ENCODE data around the gene CTDSPL2.
"Not testable (repeated sequence)": the region's sequence is repeated elsewhere in the genome, so short reads cannot be mapped to it uniquely, and the experiment has no call there.

CTDSPL2 gene

GRCh38 chr15:44489464-44489863 is 62.0 kb downstream of the CTDSPL2 start:
- DNase-seq: no peak

GRCh38 chr15:44490622-44491021 is 63.2 kb downstream of the CTDSPL2 start:
- DNase-seq: no peak

GRCh38 chr15:44492040-44492439 is 64.6 kb downstream of the CTDSPL2 start:
- no peak for DNase-seq

- DNase-seq: no peak
Measured at GRCh38 chr15:44492672-44493071, 65.2 kb downstream of the CTDSPL2 start.

DNA sequence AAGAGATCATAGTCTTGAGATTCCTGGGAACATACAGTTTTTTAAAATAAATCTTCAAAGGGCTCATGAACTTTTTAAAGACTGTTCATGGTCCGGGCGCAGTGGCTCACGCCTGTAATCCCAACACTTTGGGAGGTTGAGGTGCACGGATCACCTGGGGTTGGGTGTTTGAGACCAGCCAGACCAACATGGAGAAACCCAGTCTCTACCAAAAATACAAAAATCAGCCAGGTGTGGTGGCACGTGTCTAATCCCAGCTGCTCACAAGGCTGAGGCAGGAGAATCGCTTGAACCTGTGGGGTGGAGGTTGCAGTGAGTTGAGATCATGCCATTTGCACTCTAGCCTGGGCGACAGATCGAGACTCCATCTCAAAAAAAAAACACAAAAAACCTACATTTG is 68.1 kb downstream of the CTDSPL2 start:
- DNase-seq: no peak

GRCh38 chr15:44500555-44500954 is 73.1 kb downstream of the CTDSPL2 start:
- DNase-seq: no peak

GRCh38 chr15:44501768-44502366 is 74.4 kb downstream of the CTDSPL2 start:
- no peak for DNase-seq

DNA sequence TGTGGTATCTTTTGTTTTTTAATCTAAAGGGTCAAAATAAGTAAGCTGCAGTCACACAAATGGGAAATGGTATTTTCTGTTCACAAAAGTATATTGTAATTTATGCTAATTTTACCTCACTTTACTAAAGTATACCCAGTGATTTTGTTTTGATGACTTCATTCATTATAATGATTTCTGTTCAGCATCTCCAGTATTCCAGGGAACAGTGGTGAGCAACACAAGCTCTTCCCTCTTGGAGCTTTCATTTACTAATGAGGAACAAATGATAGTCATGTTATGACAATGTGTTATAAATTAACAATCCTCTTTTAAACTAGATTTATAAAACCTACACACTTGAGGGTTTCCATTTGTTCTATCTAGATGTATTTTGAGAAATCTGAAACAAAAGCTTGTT is 89.0 kb downstream of the CTDSPL2 start:
- no peak for DNase-seq

- no peak for DNase-seq
Measured at GRCh38 chr15:44519537-44519936, 92.1 kb downstream of the CTDSPL2 start.

DNA sequence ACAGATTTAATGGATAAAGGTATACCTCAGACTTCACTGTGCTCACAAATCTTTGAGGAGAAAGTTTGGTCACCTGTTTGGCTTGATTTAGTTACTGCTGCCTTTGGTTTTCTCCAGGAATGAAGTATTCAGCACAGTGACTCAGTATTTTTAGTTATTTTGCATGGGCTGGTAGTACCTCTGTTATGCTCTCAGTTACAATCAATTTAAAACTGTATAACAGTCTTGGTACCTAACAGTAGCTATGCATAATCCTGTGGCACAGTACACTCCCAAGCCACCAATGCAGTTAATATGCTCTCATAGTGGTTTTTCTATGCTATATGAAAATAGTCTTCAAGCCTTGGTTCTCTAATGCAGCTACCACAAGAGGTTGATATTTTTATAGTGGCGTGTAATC is 97.6 kb downstream of the CTDSPL2 start:
- no peak for DNase-seq

DNA sequence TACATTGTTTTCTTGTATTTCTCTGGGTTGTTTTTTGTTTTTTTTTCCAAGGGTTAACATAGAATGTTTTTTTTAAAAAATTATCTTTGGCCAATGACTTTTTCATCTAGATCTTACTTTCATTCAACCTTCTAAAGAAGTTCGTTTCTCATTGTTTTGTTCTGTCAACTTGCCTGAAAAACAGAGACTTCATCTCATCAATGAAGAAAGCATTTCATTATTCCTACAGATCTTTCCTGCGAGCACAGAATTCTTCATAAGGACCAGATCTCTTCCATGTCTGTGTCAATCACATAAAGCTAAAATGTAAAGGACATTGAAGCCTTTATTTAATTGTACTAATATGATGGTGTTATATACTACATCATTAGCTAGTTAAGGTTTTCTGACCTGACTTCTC is 99.8 kb downstream of the CTDSPL2 start:
- DNase-seq: no peak

DNA sequence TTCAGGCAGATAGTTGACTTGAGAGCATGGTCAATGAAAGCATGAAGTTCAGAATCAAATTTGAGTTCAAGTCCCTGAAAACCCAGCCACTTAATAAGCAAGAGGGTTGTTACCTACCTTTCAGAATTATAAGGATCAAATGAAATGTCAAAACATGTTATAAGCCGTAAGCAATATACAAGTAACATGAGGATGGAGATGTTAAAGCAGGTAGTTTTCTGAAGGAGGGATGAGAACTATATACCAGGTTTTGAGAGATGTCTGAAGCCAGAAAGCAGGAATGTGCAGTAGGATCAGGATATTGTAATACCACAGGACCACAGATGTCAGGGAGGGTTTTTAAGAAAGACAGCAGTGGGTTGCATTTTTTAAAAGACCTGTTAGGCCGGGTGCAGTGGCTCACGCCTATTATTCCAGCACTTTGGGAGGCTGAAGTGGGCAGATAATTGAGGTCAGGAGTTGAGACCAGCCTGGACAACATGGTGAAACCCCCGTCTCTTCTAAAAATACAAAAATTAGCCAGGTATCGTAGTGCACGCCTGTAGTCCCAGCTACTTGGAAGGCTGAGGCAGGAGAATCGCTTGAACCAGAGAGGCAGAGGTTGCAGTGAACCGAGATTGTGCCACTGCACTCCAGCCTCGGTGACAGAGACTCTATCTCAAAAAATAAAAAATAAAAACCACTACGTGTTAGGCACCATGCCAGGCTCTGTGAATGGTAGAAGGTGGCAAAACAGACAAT is 102.6 kb downstream of the CTDSPL2 start:
- DNase-seq: no peak

DNA sequence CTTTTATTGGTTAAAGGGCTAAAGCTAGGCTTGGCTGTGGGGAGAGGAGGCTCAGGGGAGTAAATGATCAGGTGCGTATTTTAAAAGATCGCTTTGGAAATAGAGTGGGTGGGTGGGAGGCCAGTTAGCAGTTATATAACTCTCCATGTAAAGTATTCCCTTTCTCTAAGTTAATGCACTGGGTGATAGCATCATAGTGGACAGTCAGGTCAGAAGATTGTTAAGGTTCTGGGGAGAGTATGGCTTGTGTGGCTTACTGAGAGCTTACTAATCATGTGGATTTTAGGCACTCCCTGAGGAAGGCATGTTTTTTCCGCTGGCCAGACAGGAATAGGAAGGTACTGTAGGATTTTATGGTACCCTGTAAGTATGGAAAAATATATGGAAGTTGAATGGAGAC is 103.2 kb downstream of the CTDSPL2 start:
- no peak for DNase-seq

GRCh38 chr15:44532275-44532674 is 104.8 kb downstream of the CTDSPL2 start:
- not testable (repeated sequence) for DNase-seq

DNA sequence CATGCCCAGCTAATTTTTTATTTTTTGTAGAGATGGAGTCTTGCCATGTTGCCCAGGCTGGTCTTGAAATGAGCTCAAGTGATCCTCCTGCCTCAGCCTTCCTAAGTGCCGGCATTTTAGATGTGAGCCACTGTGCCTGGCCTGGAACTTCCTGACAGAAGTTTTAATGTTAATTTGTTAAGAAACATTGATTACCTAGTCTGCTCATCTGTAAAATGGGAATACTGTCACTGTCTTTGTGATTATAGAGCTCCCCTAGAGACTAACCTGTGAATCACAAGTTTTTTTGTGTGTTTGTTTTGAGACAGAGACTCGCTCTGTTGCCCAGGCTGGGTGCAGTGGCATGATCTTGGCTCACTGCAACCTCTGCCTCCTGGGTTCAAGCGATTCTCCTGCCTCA is 105.3 kb downstream of the CTDSPL2 start:
- no peak for DNase-seq

DNA sequence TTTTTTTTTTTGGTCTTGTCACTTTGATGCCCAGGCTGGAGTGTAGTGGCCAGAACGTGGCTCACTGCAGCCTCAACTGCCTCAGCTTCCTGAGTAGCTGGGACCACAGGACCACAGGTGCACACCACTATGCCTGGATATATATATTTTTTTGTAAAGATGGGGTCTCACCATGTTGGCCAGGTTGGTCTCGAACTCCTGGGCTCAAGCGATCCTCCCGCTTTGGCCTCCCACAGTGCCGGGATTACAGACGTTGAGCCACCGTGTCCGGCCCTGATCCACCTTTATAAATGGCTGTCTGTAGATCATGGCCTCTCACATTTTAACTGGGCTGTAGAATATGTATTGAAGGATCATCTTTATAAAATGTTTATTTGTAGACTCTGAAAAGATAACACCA is 107.7 kb downstream of the CTDSPL2 start:
- no peak for DNase-seq

DNA sequence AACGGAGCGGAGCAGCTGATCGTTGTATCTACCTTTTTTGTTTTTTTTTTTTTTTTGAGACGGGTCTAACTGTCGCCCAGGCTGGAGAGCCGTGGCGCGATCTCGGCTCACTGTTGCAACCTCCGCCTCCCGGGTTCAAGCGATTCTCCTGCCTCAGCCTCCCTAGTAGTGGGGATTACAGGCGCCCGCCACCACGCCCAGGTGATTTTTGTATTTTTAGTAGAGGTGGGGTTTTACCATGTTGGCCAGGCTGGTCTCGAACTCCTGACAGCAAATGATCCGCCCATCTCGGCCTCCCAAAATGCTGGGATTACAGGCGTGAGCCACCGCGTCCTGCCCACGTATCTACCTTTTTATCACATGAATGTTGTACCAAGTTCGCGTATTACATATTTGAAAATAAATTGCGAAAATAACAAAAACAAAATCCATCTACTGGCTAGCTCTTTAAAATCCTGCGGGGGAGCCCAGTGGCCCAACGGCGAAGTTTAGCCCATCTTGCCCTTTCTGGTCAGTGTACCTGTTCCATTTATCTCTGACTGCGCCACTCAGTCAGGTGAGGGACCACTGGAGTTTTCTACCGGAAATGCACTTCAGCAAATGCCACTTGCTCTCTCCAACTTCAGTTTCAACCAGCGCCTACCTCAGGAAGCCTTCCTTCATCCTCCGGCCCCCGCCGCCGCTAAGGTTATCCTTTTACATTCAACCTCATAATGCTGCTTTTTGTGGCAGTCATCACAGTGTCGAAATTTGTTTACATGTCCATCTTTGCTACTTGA is 108.3 kb downstream of the CTDSPL2 start:
- peak; percentile 4 for DNase-seq

DNA sequence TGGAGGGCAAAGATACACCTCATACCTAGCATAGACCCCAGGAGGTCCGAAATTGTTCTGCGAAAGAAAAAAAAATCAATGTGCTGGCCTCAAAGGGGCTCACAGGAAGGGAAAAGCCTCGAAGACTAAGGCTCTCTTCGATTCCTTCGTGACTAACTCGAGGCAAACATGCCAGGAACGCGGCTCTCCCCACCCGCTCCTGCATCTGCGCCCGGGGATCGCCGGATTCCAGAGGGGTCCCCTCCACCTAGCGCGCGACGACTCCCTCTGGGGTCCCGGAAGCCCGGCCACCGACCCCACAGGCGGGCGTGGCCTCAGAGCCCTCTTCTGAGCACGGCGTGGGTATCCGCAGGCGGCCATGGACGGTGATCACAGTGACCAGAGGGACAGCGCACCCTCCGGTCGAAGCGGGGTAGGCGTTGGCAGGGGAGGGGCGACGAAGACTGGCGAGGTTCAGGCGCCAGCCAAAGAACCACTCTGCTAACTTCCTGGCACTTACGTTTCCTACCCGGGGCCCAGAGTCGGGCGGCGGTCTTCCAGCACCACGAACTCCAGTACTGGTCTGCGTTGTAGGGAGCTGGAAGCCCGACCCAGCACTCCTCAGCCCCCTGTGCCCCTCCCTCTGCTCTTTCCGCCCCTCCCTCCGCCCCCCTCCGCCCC is 109.0 kb downstream of the CTDSPL2 start:
- peak; percentile 82 for DNase-seq

GRCh38 chr15:44536962-44537734 is 109.7 kb downstream of the CTDSPL2 start, which contains the start of gene EIF3J:
Gene EIF3J (plus strand): TSS chr15:44537147. CDS start chr15:44537195, 48 bp downstream.
- DNase-seq: peak; percentile 95

DNA sequence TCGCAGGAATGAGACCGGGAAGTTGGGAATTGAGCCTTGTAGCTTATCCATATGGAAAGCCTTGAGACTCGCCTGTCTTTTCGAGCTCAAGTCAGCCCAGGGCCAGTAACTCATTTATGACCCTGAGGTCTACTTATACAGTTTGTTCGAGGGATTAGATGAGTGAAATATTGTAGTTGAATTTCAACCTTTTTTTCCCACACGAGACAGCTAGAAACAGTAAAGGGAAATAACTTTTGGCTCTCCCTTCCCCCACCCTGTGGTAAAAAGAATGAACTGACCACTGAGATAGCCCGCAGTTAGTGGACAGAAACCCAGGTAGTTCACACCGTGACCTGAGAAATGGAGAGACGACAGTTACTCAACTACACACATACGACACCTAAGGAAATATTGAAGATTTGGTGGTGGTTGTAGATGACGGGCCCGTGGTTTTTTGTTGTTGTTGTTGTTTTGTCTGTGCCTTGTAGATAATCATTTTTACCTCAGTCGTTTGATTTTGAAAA is 110.4 kb downstream of the CTDSPL2 start:
- DNase-seq: peak; percentile 3

DNA sequence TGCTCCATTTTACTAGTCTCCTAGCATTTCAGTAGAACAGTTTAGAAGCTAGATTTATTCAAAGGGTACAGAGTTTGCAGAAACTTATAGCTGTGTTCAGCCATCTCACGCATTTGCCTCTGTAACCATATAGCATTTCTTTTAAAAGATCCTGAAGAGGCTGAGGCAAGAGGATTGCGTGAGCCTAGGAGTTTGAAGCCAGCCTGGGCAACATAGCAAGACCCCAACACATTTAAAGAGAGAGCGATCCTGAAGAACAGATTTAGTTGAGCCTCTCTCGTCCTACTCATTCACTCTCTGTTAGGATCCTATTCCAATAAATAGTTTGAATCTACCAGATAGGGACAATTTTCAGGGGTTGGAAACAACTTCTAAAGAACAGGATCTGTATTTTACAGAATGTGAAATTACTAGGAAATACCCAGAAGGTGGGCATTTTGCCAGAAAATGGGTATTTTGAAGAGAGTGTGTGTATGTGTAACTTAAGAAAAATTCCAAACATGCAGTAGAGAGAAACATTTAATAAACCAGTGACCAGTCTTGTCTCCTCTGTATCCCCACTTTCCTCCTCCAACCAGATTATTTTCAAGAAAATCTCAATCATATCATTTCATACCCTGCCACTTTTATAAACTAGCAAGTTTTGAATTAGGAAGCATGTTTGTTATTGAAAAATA is 114.0 kb downstream of the CTDSPL2 start:
- no peak for DNase-seq

DNA sequence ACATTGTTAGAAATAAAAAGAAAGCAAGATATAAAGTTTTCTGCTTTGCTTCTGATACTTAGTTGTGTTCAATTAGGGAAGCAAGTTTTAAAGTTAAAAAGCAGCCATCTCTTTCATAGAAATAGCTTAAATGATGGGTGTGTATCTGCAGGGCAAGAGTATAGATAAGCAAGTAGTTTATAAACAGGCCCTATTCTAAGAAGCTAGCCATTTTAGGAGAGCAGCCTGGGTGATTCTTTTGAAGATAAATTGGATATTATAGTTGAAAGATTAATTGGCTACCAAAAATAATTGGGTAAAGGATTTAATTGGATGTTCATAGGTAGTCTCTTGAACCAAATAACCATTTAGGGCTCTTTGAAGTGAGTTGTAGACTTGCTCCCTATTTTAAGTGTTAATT is 115.2 kb downstream of the CTDSPL2 start:
- DNase-seq: no peak
